Ishikawa (cell line): ENCODE measurements around the gene AGPAT4.

Experiments
- CEBPB ChIP-seq: IDR thresholded peaks from 2 replicates; pipeline ENCODE4 v1.6.1; 2012
- CREB1 ChIP-seq: IDR thresholded peaks from 2 replicates; pipeline ENCODE4 v1.6.1; 2012; ENCODE audit warnings: low read depth
- EGR1 ChIP-seq: IDR thresholded peaks from 2 replicates; pipeline ENCODE4 v1.6.1; 2012
- EP300 ChIP-seq: IDR thresholded peaks from 2 replicates; pipeline ENCODE4 v1.6.1; 2012; ENCODE audit warnings: borderline replicate concordance
- FOXM1 ChIP-seq: IDR thresholded peaks from 2 replicates; pipeline ENCODE4 v1.6.1; 2012; ENCODE audit warnings: low read depth, borderline replicate concordance
- MAX ChIP-seq: IDR thresholded peaks from 2 replicates; pipeline ENCODE4 v1.6.1; 2012
- NFIC ChIP-seq: IDR thresholded peaks from 2 replicates; pipeline ENCODE4 v1.6.1; 2012
- RAD21 ChIP-seq: IDR thresholded peaks from 2 replicates; pipeline ENCODE4 v1.6.1; 2012; ENCODE audit warnings: low read depth
- REST ChIP-seq: IDR thresholded peaks from 2 replicates; pipeline ENCODE4 v1.6.1; 2012; ENCODE audit warnings: low read depth, mild to moderate bottlenecking
- TAF1 ChIP-seq: IDR thresholded peaks from 2 replicates; pipeline ENCODE4 v1.6.1; 2012; ENCODE audit warnings: low read depth, mild to moderate bottlenecking
- TCF12 ChIP-seq: IDR thresholded peaks from 2 replicates; pipeline ENCODE4 v1.6.1; 2012; ENCODE audit warnings: low read depth
- TEAD4 ChIP-seq: IDR thresholded peaks from 2 replicates; pipeline ENCODE4 v1.6.1; 2012
- USF1 ChIP-seq: IDR thresholded peaks from 2 replicates; pipeline ENCODE4 v1.6.1; 2012
- YY1 ChIP-seq: IDR thresholded peaks from 2 replicates; pipeline ENCODE4 v1.6.1; 2012; ENCODE audit warnings: low read depth
- ZBTB7A ChIP-seq: IDR thresholded peaks from 2 replicates; pipeline ENCODE4 v1.6.1; 2012; ENCODE audit warnings: low read depth

Gene AGPAT4

GRCh38 chr6:161268531-161269210 lies 5.2 kb downstream of the AGPAT4 start:
- no peak for TF ChIP-seq CEBPB
- TF ChIP-seq RAD21: no peak
- TF ChIP-seq TCF12: no peak
- TF ChIP-seq TEAD4: no peak
- TF ChIP-seq NFIC: no peak
- TF ChIP-seq FOXM1: no peak
- no peak for TF ChIP-seq EGR1
- TF ChIP-seq ZBTB7A: no peak
- no peak for TF ChIP-seq MAX
- TF ChIP-seq EP300: no peak
- no peak for TF ChIP-seq REST
- TF ChIP-seq CREB1: no peak
- no peak for TF ChIP-seq YY1
- TF ChIP-seq TAF1: no peak

GRCh38 chr6:161266513-161267230 lies 7.2 kb downstream of the AGPAT4 start:
- TF ChIP-seq TCF12: no peak
- TF ChIP-seq EP300: no peak
- no peak for TF ChIP-seq YY1

- TF ChIP-seq MAX (no peak), NFIC (no peak), TCF12 (no peak), FOXM1 (no peak), EGR1 (no peak), TEAD4 (no peak), YY1 (no peak), REST (no peak)
Measured at GRCh38 chr6:161265975-161266374, 7.9 kb downstream of the AGPAT4 start.

GRCh38 chr6:161265554-161265953 lies 8.3 kb downstream of the AGPAT4 start:
- no peak for TF ChIP-seq REST
- TF ChIP-seq CREB1: no peak
- TF ChIP-seq RAD21: no peak
- TF ChIP-seq CEBPB: no peak
- no peak for TF ChIP-seq TEAD4
- TF ChIP-seq MAX: no peak
- no peak for TF ChIP-seq YY1
- TF ChIP-seq TCF12: no peak
- TF ChIP-seq TAF1: no peak
- no peak for TF ChIP-seq EP300
- no peak for TF ChIP-seq EGR1
- TF ChIP-seq ZBTB7A: no peak
- no peak for TF ChIP-seq FOXM1
- no peak for TF ChIP-seq NFIC
- no peak for TF ChIP-seq USF1

GRCh38 chr6:161264181-161264580 lies 9.7 kb downstream of the AGPAT4 start:
- TF ChIP-seq FOXM1 (no peak), EP300 (no peak), EGR1 (no peak), TAF1 (no peak), USF1 (no peak), TCF12 (no peak), CEBPB (no peak), ZBTB7A (no peak), MAX (no peak), REST (no peak), YY1 (no peak), NFIC (no peak), CREB1 (no peak), RAD21 (no peak), TEAD4 (no peak)
